Daoy (cell line): ENCODE measurements around the gene TTL. TPM values are rescaled to one million over a fixed set of nuclear protein-coding genes. Genes with fewer than 3 reads are reported as not detected.
"Not testable (repeated sequence)": the region's sequence is repeated elsewhere in the genome, so short reads cannot be mapped to it uniquely, and the experiment has no call there.

Experiments
- DNase-seq: peaks from one replicate; pipeline ENCODE4 v3.0.0-alpha.2; 2015; ENCODE audit warnings: low read depth
- total RNA-seq: library from RNA; depleted of rRNA; stranded (reverse); fragments of >200 nt; shearing (Covaris generic); gene quantifications from 2 replicates; pipeline ENCODE4 v1.2.3, GENCODE V29; 2014; rRNA removed

Gene TTL
- total RNA-seq, result 33.6 and 34.2 TPM in 2 replicates

- DNase-seq, result peak; percentile 82
Observed at GRCh38 chr2:112481528-112482233, at the start of gene TTL. TTL (plus strand) TSS chr2:112482156; CDS start chr2:112482345, 189 bp downstream.

GRCh38 chr2:112432390-112432734 is 49.6 kb upstream of the TTL start:
- DNase-seq, result not testable (repeated sequence)

- DNase-seq, result not testable (repeated sequence)
Observed at GRCh38 chr2:112432735-112433479, 49.0 kb upstream of the TTL start.

GRCh38 chr2:112433480-112433879 is 48.5 kb upstream of the TTL start, which contains the start of gene RGPD8:
RGPD8 (minus strand) TSS chr2:112433645; CDS start chr2:112433453, 192 bp downstream.
- peak; percentile 89 for DNase-seq

- DNase-seq, result no peak
Observed at GRCh38 chr2:112433932-112434730, 47.8 kb upstream of the TTL start.

- not testable (repeated sequence) for DNase-seq
Observed at GRCh38 chr2:112434890-112435715, 46.9 kb upstream of the TTL start.

- not testable (repeated sequence) for DNase-seq
Observed at GRCh38 chr2:112435716-112436431, 46.1 kb upstream of the TTL start.

GRCh38 chr2:112436993-112437392 is 45.0 kb upstream of the TTL start:
- not testable (repeated sequence) for DNase-seq

- DNase-seq, result not testable (repeated sequence)
Observed at GRCh38 chr2:112437405-112437831, 44.5 kb upstream of the TTL start.

- DNase-seq, result not testable (repeated sequence)
Observed at GRCh38 chr2:112438603-112439261, 43.2 kb upstream of the TTL start.

GRCh38 chr2:112444256-112444655 is 37.7 kb upstream of the TTL start:
- DNase-seq, result not testable (repeated sequence)

GRCh38 chr2:112449854-112450253 is 32.1 kb upstream of the TTL start:
- DNase-seq, result no peak

GRCh38 chr2:112451317-112451716 is 30.6 kb upstream of the TTL start:
- DNase-seq, result no peak

- DNase-seq, result no peak
Observed at GRCh38 chr2:112454586-112454985, 27.4 kb upstream of the TTL start.

- DNase-seq, result no peak
Observed at GRCh38 chr2:112459372-112459771, 22.6 kb upstream of the TTL start.

- DNase-seq, result no peak
Observed at GRCh38 chr2:112462178-112462577, 19.8 kb upstream of the TTL start.

GRCh38 chr2:112463256-112463655 is 18.7 kb upstream of the TTL start:
- no peak for DNase-seq

GRCh38 chr2:112465382-112465781 is 16.6 kb upstream of the TTL start:
- peak; percentile 11 for DNase-seq

- no peak for DNase-seq
Observed at GRCh38 chr2:112472547-112473263, 9.3 kb upstream of the TTL start.
